Breast epithelium (tissue), 4 donors: ENCODE data around the gene CCNF. TPM values are rescaled to one million over a fixed set of nuclear protein-coding genes. Genes with fewer than 3 reads are reported as not detected.
"Not testable (repeated sequence)": the region's sequence is repeated elsewhere in the genome, so short reads cannot be mapped to it uniquely, and the experiment has no call there.

ENCODE experiments used
- DNase-seq, 2 donors: peaks; one replicate each; pipeline ENCODE4 v3.0.0-alpha.2; 2019; ENCODE audit warnings: low spot score in 2 of 2
- H3K27ac ChIP-seq, 2 donors: fragments of 200-600 bp; sonication (generic) in 1 of 2; one replicate each; pipeline ENCODE4 v1.5.1; 2016 to 2019; ENCODE audit warnings: mild to moderate bottlenecking in 1 of 2
- H3K27me3 ChIP-seq, 2 donors: fragments of 200-600 bp; sonication (generic) in 1 of 2; one replicate each; pipeline versions ENCODE4 v1.5.1 to v1.6.0; 2017 to 2019; ENCODE audit warnings: control low read depth in 1 of 2, mild to moderate bottlenecking in 1 of 2
- H3K36me3 ChIP-seq: fragments of 200-600 bp; one replicate; pipeline ENCODE4 v1.5.1; 2019
- H3K4me1 ChIP-seq, 2 donors: fragments of 200-600 bp; sonication (generic); one replicate each; pipeline ENCODE4 v1.5.1; 2016 to 2019; ENCODE audit warnings: control low read depth in 1 of 2
- H3K4me3 ChIP-seq, 3 donors: fragments of 200-600 bp; sonication (generic); 1 replicate in 2 of 3; 2 replicates in 1 of 3; pipeline ENCODE4 v1.5.1; 2016 to 2019; ENCODE audit warnings: mild to moderate bottlenecking in 3 of 3, moderate library complexity in 2 of 3
- H3K9me3 ChIP-seq, 2 donors: fragments of 200-600 bp; sonication (generic) in 1 of 2; one replicate each; pipeline ENCODE4 v1.5.1; 2016 to 2019; ENCODE audit warnings: control low read depth in 1 of 2
- POLR2A ChIP-seq: fragments of 450-650 bp; IDR thresholded peaks from one replicate; pipeline ENCODE4 v1.6.1; 2016; ENCODE audit warnings: antibody characterized with exemption, mild to moderate bottlenecking, moderate library complexity
- POLR2AphosphoS5 ChIP-seq, 3 donors: sonication (generic); formaldehyde crosslinking; IDR thresholded peaks; one replicate each; pipeline ENCODE4 v1.6.1; 2017; ENCODE audit warnings: antibody characterized with exemption in 3 of 3
- intact Hi-C: fragments of 100-400 bp; cut with DNase I; formaldehyde crosslinking; loops from one replicate; pipeline ENCODE4 v1.15.1; 2023; ENCODE audit warnings: low total_unique reads
- total RNA-seq, 3 donors: library from RNA; depleted of rRNA; stranded (reverse); fragments of >200 nt; gene quantifications; one replicate each; pipeline ENCODE4 v1.1.0, GENCODE V29; 2016
- TF ChIP-seq, protein P1 (sequence below), 3 donors: fragments of 450-650 bp; IDR thresholded peaks; one replicate each; pipeline ENCODE4 v1.5.1; 2016 to 2017; ENCODE audit warnings: antibody characterized with exemption in 3 of 3, mild to moderate bottlenecking in 3 of 3, moderate library complexity in 3 of 3

Gene CCNF, protein sequence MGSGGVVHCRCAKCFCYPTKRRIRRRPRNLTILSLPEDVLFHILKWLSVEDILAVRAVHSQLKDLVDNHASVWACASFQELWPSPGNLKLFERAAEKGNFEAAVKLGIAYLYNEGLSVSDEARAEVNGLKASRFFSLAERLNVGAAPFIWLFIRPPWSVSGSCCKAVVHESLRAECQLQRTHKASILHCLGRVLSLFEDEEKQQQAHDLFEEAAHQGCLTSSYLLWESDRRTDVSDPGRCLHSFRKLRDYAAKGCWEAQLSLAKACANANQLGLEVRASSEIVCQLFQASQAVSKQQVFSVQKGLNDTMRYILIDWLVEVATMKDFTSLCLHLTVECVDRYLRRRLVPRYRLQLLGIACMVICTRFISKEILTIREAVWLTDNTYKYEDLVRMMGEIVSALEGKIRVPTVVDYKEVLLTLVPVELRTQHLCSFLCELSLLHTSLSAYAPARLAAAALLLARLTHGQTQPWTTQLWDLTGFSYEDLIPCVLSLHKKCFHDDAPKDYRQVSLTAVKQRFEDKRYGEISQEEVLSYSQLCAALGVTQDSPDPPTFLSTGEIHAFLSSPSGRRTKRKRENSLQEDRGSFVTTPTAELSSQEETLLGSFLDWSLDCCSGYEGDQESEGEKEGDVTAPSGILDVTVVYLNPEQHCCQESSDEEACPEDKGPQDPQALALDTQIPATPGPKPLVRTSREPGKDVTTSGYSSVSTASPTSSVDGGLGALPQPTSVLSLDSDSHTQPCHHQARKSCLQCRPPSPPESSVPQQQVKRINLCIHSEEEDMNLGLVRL
- 1 to 10 TPM; 1.6 to 2.9 (median 2.7) TPM for total RNA-seq

DNA sequence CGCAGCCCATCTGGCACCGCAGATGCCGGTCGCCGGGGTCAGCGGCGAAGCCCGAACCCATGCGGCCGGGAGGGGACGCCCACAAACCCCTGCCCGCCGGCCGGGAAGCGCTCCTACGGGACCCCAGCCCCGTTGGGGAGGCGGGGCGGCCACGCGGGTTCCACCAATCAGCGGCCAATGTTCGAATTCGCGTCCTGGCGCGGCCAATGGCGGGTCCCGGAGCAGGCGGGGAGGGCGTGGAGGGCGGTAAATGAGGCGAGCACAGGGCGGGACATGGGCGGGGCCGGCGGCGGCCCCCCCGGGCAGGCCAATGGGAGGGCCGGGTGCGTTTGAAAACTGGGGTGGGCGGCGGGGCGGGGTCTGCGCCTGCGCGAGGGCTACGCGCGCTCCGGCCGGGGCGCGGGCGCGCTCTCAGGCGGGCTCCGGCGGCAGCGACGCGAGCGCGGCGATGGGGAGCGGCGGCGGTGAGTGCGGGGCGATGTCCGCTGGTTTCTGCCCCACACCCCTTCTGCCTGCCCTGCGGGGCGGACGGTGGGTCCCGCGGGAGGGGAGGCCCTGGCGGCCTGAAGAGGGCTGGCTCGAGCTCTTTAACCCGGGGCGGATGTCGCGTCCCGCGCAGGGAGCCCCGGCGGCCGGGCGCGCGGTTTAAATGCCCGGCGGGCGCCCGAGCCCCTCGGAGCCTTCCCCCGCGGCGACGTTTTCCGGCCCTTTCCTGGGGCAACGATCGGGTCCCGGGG is at the start of gene CCNF:
Gene CCNF, plus strand, starts transcription at position 414 of the 737 bp plus-strand sequence. Its CDS starts 35 bp downstream, at position 449.
- Histone ChIP-seq H3K27me3 (no peaks in the 10 kb centered on the region), H3K36me3 (no peaks in the 10 kb centered on the region), H3K4me1 (peaks cover 5 to 6% of the 10 kb centered on the region in 2 donors), H3K27ac (peak within 1 kb of the TSS; percentile 77 to 90), H3K4me3 (peak within 1 kb of the TSS; percentile 72 to 99 (median 87)), H3K9me3 (no peaks in the 10 kb centered on the region)
- intact Hi-C loops: loop anchor here (10.0 kb wide), 1 partner anchor 84 kb away; the partner anchor contains the start of gene ABCA3
- peak; percentile 96 to 98 for DNase-seq
- peak; percentile 9 to 74 (median 41) for TF ChIP-seq POLR2AphosphoS5 (IDR thresholded peaks at IDR 0.05)
- TF ChIP-seq, protein P1, sequence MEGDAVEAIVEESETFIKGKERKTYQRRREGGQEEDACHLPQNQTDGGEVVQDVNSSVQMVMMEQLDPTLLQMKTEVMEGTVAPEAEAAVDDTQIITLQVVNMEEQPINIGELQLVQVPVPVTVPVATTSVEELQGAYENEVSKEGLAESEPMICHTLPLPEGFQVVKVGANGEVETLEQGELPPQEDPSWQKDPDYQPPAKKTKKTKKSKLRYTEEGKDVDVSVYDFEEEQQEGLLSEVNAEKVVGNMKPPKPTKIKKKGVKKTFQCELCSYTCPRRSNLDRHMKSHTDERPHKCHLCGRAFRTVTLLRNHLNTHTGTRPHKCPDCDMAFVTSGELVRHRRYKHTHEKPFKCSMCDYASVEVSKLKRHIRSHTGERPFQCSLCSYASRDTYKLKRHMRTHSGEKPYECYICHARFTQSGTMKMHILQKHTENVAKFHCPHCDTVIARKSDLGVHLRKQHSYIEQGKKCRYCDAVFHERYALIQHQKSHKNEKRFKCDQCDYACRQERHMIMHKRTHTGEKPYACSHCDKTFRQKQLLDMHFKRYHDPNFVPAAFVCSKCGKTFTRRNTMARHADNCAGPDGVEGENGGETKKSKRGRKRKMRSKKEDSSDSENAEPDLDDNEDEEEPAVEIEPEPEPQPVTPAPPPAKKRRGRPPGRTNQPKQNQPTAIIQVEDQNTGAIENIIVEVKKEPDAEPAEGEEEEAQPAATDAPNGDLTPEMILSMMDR (IDR thresholded peaks at IDR 0.05): no peak
- peak; percentile 41 for TF ChIP-seq POLR2A

DNA sequence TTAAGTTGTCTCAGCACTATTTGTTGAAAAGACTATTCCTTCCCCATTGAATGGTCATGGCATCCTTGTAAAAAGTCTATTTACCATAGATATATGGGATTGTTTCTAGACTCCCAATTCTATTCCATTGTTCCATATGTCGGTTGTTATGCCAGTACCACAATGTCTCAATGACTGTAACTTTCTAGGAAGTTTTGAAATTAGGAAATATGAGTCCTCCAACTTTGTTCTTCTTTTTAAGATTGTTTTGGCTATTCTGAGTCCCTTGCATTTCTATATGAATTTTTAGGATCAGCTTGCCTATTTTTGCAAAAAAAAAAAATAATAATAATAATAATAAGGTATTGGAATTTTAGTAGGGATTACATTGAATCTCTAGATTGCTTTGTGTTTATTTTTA is 45.7 kb upstream of the CCNF start:
- Histone ChIP-seq H3K27me3 (no peaks in the 10 kb centered on the region), H3K4me3 (no peak overlapping the region), H3K9me3 (no peaks in the 10 kb centered on the region), H3K27ac (no peak overlapping the region), H3K4me1 (no peaks in the 10 kb centered on the region), H3K36me3 (no peaks in the 10 kb centered on the region)
- TF ChIP-seq POLR2A (no peak), POLR2AphosphoS5 (IDR thresholded peaks at IDR 0.05) (no peak)
- TF ChIP-seq, protein P1 (IDR thresholded peaks at IDR 0.05): no peak
- intact Hi-C loops: no loop called here
- no peak for DNase-seq

DNA sequence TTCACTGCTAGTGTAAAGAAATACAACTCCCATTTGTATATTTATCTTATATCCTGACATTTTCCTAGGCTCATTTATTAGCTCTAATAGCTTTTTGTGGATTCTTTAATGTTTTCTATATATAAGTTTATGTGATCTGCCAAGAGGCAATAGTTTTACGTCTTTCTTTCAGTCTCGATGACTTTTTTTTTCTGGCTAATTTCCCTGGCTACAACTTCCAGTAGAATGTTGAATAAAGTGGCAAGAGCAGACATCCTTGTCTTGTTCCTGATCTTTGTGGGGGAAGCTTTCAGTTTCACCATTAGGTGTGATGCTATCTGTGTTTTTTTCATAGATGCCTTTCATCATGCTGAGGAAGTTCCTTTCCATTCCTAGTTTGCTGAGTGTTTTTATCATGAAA is 44.8 kb upstream of the CCNF start:
- no peak overlapping the region for H3K4me3 ChIP-seq
- no peak for TF ChIP-seq POLR2A
- TF ChIP-seq POLR2AphosphoS5 (IDR thresholded peaks at IDR 0.05): no peak
- TF ChIP-seq, protein P1 (IDR thresholded peaks at IDR 0.05): no peak
- intact Hi-C loops: no loop called here
- H3K36me3 ChIP-seq: no peaks in the 10 kb centered on the region
- H3K4me1 ChIP-seq: no peaks in the 10 kb centered on the region
- H3K27me3 ChIP-seq: no peaks in the 10 kb centered on the region
- no peak overlapping the region for H3K27ac ChIP-seq
- H3K9me3 ChIP-seq: peaks cover 0 to 7% of the 10 kb centered on the region in 2 donors
- DNase-seq: no peak

DNA sequence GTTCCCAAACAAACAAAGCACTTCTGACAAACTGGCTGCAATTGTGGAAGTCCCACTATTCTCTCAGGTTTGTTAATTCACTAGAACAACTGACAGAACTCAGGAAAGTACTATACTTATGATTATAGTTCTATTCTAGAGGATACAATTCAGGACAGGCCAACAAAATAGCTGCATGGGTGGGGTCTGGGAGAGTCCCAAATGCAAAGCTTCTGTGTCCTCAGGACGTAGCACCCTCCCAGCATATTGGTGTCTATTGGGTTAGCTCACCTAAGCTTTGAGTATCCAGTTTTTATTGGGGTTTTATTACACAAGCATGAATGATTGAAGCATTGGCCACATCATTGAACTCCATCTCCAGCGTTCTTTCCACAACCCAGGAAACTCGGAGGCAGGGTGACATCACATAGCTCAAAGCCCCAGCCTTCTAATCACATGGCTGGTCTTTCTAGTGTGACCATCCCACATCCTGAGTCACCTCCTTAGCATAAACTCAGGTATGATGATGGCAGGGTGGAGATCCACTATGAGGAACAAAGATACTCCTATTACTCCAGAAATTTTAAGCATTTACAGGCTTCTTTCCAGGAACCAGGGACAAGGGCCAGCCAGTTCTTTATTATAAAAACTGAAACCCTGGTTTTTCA is 43.9 kb upstream of the CCNF start:
- no peak overlapping the region for H3K4me3 ChIP-seq
- no peak for TF ChIP-seq POLR2AphosphoS5 (IDR thresholded peaks at IDR 0.05)
- TF ChIP-seq, protein P1 (IDR thresholded peaks at IDR 0.05): no peak
- TF ChIP-seq POLR2A: no peak
- no peaks in the 10 kb centered on the region for H3K4me1 ChIP-seq
- H3K36me3 ChIP-seq: no peaks in the 10 kb centered on the region
- H3K9me3 ChIP-seq: peaks cover 0 to 7% of the 10 kb centered on the region in 2 donors
- DNase-seq: peak in 1 of 2 donors; percentile 23
- intact Hi-C loops: no loop called here
- H3K27ac ChIP-seq: no peak overlapping the region
- H3K27me3 ChIP-seq: no peaks in the 10 kb centered on the region

DNA sequence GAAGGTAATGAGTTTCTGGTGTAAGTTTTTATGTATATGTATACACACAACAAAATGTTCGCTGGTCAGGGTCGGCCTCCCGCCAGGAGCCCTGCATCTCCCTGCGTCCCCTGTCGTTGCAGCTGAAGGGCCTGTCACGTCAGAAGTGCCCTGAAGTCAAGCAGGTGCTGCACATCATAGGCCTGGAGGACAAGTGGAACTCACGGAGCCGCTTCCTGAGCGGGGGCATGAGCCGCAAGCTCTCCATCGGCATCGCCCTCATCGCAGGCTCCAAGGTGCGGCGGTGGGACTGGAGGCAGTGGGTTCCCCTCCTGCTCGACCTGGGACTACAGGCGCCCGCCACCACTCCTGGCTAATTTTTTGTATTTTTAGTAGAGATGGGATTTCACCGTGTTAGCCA is 43.3 kb upstream of the CCNF start:
- H3K4me1 ChIP-seq, intact Hi-C loops, H3K27me3 ChIP-seq, H3K27ac ChIP-seq, H3K36me3 ChIP-seq, H3K9me3 ChIP-seq, H3K4me3 ChIP-seq, DNase-seq: not testable (repeated sequence)
